DND-41 (cell line): ENCODE results near the gene ADCK1.
"Not testable (repeated sequence)": the region's sequence is repeated elsewhere in the genome, so short reads cannot be mapped to it uniquely, and the experiment has no call there.

Source experiments
- ATAC-seq: fragments of 200-7000 bp; cut with Tn5 transposase; 3 replicates; pipeline ENCODE4 v1.9.1; 2021; ENCODE audit warnings: low read depth; ENCODE audit not compliant: insufficient read depth
- DNase-seq: peaks from one replicate; pipeline ENCODE4 v3.0.0-alpha.2; 2020
- H2AFZ ChIP-seq: 2 replicates; pipeline ENCODE4 v1.6.0; 2012; ENCODE audit warnings: low read depth, low read length
- H3K27ac ChIP-seq: 2 replicates; pipeline ENCODE4 v1.5.1; 2012; ENCODE audit warnings: low read length, inconsistent platforms
- H3K27me3 ChIP-seq: fragments of 200-600 bp; sonication (generic); 2 replicates; pipeline ENCODE4 v1.6.0; 2012; ENCODE audit warnings: low read length, mild to moderate bottlenecking, inconsistent platforms; ENCODE audit not compliant: insufficient read depth, poor library complexity
- H3K36me3 ChIP-seq: 2 replicates; pipeline ENCODE4 v1.5.1; 2012; ENCODE audit warnings: low read length, inconsistent platforms; ENCODE audit not compliant: insufficient read depth
- H3K4me1 ChIP-seq: 2 replicates; pipeline ENCODE4 v1.5.1; 2012; ENCODE audit warnings: mild to moderate bottlenecking, low read length; ENCODE audit not compliant: insufficient read depth
- H3K4me2 ChIP-seq: 2 replicates; pipeline ENCODE4 v1.6.0; 2012; ENCODE audit warnings: mild to moderate bottlenecking, moderate library complexity, low read length, inconsistent platforms; ENCODE audit not compliant: insufficient read depth
- H3K4me3 ChIP-seq, 2 experiments: fragments of 200-600 bp in 1 of 2; shearing (Covaris generic) in 1 of 2; 2 replicates each; pipeline ENCODE4 v1.5.1; 2012 to 2016; ENCODE audit warnings: inconsistent platforms in 2 of 2, low read length in 2 of 2, mild to moderate bottlenecking in 2 of 2, low read depth in 1 of 2, moderate library complexity in 1 of 2
- H3K79me2 ChIP-seq: 2 replicates; pipeline ENCODE4 v1.6.0; 2012; ENCODE audit warnings: low read length, inconsistent platforms; ENCODE audit not compliant: insufficient read depth
- H3K9ac ChIP-seq: 2 replicates; pipeline ENCODE4 v1.6.0; 2012; ENCODE audit warnings: low read depth, mild to moderate bottlenecking, inconsistent platforms, low read length, moderate library complexity
- H3K9me3 ChIP-seq: 2 replicates; pipeline ENCODE4 v1.5.1; 2012; ENCODE audit warnings: low read length, moderate library complexity, mild to moderate bottlenecking, inconsistent platforms; ENCODE audit not compliant: insufficient read depth, severe bottlenecking
- H4K20me1 ChIP-seq: 2 replicates; pipeline ENCODE4 v1.6.0; 2012; ENCODE audit warnings: low read length; ENCODE audit not compliant: insufficient read depth
- EZH2 ChIP-seq: IDR thresholded peaks from 3 replicates; pipeline ENCODE4 v1.6.1; 2012; ENCODE audit warnings: borderline replicate concordance, low read depth, mild to moderate bottlenecking, moderate library complexity, low read length, inconsistent platforms; ENCODE audit not compliant: severe bottlenecking
- TF ChIP-seq, protein P1 (sequence below): IDR thresholded peaks from 2 replicates; pipeline ENCODE4 v1.5.1; 2012; ENCODE audit warnings: borderline replicate concordance, low read length, moderate library complexity, mild to moderate bottlenecking; ENCODE audit not compliant: poor library complexity, severe bottlenecking; ENCODE audit errors: extremely low read depth

The ADCK1 gene

DNA sequence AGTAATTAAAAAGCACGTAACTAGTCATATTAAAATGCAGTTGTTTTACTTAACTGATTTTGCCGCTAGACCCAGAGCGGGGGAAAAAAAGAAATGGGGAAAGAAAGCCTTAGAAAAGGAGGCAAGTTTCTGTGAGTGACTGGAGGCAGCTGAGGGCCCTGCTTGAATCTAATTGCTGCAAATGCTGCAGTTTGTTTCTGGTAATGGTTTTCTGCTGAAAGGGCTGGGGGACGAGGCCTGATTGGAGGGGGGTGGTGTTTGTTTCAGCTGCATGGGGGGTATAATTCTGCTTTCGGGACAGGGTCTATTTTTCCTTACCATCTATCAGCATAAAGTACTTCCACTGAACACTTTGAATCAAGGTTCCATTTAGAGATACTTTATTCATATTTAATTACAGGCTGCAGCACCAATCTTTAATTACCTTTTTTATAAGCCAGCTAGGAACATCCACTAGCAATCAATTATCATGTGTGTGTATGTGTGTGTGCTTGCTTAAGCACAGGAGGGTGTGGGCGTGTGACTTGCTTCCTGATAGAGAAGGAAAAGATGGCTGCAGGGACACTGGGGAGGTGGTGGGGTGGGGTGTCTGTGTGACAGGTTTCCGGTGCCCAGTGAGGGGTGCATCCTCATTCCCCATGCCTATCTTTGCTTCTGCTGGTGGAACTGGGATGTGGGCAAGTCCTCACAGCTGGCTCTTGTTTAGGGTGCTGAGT is 83.4 kb downstream of the ADCK1 start:
- H3K36me3 ChIP-seq = peaks cover 15% of the 10 kb centered on the region
- H3K9ac ChIP-seq = no peak overlapping the region
- ATAC-seq = no peak; the same call in 2 of the 3 replicates
- H3K27me3 ChIP-seq = no peaks in the 10 kb centered on the region
- no peaks in the 10 kb centered on the region for H3K9me3 ChIP-seq
- no peaks in the 10 kb centered on the region for H3K4me1 ChIP-seq
- no peak overlapping the region for H2AFZ ChIP-seq
- DNase-seq = peak; percentile 12
- H3K4me3 ChIP-seq = no peak overlapping the region
- H3K27ac ChIP-seq = no peak overlapping the region
- no peak overlapping the region for H3K4me2 ChIP-seq
- H3K79me2 ChIP-seq = no peaks in the 10 kb centered on the region
- H4K20me1 ChIP-seq = no peaks in the 10 kb centered on the region
- TF ChIP-seq, protein P1, sequence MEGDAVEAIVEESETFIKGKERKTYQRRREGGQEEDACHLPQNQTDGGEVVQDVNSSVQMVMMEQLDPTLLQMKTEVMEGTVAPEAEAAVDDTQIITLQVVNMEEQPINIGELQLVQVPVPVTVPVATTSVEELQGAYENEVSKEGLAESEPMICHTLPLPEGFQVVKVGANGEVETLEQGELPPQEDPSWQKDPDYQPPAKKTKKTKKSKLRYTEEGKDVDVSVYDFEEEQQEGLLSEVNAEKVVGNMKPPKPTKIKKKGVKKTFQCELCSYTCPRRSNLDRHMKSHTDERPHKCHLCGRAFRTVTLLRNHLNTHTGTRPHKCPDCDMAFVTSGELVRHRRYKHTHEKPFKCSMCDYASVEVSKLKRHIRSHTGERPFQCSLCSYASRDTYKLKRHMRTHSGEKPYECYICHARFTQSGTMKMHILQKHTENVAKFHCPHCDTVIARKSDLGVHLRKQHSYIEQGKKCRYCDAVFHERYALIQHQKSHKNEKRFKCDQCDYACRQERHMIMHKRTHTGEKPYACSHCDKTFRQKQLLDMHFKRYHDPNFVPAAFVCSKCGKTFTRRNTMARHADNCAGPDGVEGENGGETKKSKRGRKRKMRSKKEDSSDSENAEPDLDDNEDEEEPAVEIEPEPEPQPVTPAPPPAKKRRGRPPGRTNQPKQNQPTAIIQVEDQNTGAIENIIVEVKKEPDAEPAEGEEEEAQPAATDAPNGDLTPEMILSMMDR = no peak
- no peak for TF ChIP-seq EZH2

DNA sequence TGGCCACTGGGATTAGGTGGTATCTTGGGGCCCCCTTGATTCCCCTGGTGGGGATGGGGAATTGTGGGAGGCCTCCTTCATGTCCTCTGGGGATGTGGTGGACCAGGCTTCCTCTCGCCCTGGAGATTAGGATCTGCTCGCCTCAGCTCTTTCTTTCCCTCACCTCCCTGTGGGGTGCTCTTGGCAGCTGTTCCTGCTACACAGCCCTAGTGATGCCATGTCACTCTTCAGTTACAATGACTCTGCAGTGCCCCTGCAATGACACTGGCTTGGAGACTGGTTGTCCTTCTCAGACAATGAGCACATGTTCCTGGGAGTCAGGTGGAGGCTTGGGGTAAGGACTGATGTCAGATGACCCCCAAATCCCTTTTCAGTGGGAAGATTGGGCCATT is 83.9 kb downstream of the ADCK1 start:
- Histone ChIP-seq H3K9ac (no peak overlapping the region), H3K4me1 (no peaks in the 10 kb centered on the region), H3K4me2 (no peak overlapping the region), H3K4me3 (no peak overlapping the region), H3K27ac (no peak overlapping the region), H2AFZ (no peak overlapping the region), H3K27me3 (no peaks in the 10 kb centered on the region), H3K36me3 (peaks cover 21% of the 10 kb centered on the region), H4K20me1 (no peaks in the 10 kb centered on the region), H3K79me2 (no peaks in the 10 kb centered on the region), H3K9me3 (no peaks in the 10 kb centered on the region)
- DNase-seq = peak; percentile 32
- TF ChIP-seq EZH2 = no peak
- TF ChIP-seq, protein P1 = no peak
- peak; percentile 56 for ATAC-seq

DNA sequence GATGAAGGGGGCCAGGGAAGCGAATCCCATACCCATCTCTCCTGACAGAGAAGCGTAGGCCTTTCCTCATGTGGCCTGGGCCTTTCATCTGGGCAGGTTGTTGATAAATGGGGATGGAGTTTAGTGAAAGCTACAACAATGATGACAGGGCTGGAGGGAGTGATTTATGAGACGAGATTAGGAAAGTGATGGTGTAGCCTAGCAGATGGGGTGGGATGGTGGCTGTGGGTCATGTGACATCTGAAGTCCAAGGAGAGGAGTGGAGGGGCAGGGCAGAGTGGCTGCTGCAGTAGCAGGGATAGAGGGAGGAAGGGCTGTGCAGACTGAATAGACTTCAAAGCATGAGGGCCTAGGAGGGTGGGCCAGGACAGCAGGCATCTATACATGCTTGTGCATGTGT is 85.5 kb downstream of the ADCK1 start:
- no peak for DNase-seq
- H3K36me3 ChIP-seq = peaks cover 22% of the 10 kb centered on the region
- H3K27me3 ChIP-seq = no peaks in the 10 kb centered on the region
- no peak overlapping the region for H3K4me3 ChIP-seq
- H3K4me1 ChIP-seq = no peaks in the 10 kb centered on the region
- no peak for ATAC-seq
- no peak overlapping the region for H3K27ac ChIP-seq
- H2AFZ ChIP-seq = no peak overlapping the region
- H3K4me2 ChIP-seq = no peak overlapping the region
- no peaks in the 10 kb centered on the region for H4K20me1 ChIP-seq
- no peaks in the 10 kb centered on the region for H3K9me3 ChIP-seq
- TF ChIP-seq, protein P1 = no peak
- no peak for TF ChIP-seq EZH2
- no peak overlapping the region for H3K9ac ChIP-seq
- no peaks in the 10 kb centered on the region for H3K79me2 ChIP-seq

DNA sequence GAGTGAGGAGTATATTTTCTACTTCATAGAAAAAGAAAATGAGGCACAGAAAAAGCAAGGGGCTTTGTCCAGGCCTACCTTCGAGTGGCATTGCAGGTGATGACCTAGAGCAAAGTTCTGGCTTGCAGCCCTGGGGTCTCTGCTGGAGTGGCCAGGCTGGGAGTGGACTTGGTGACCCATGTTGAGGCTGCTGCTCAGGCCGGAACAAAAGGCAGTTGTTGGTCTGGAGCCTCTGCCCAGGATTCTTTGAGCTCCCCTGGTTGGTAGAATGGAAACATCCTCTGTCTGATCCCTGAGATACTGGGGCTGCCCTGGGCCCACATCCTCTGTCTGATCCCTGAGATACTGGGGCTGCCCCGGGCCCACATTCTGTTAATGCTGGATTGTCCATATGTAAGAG is 86.1 kb downstream of the ADCK1 start:
- Histone ChIP-seq H3K36me3 (peaks cover 22% of the 10 kb centered on the region), H3K4me3 (no peak overlapping the region)

DNA sequence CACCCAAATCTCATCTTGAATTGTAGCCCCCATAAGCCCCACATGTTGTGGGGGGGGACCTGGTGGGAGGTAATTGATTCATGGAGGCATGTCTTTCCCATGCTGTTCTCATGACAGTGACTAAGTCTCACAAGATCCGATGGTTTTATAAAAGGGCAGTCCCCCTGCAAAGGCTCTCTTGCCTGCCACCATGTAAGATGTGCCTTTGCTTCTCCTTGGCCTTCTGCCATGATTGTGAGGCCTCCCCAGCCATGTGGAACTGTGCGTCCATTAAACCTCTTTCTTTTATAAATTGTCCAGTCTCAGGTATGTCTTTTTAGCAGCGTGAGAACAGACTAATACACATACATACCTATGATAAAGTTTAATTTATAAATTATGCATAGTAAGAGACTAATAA is 89.0 kb downstream of the ADCK1 start:
- not testable (repeated sequence) for H3K27me3 ChIP-seq, H3K9me3 ChIP-seq, H3K4me1 ChIP-seq, ATAC-seq, DNase-seq, H3K27ac ChIP-seq, H3K4me2 ChIP-seq, H2AFZ ChIP-seq, H3K9ac ChIP-seq, H4K20me1 ChIP-seq, H3K79me2 ChIP-seq, H3K4me3 ChIP-seq
- H3K36me3 ChIP-seq = peaks cover 22% of the 10 kb centered on the region

More for the DNA sequence above, 86.1 kb downstream of the ADCK1 start:
- TF ChIP-seq, protein P1 = no peak
- TF ChIP-seq EZH2 = no peak
- no peaks in the 10 kb centered on the region for H4K20me1 ChIP-seq
- DNase-seq (no peak), ATAC-seq (no peak)
- no peaks in the 10 kb centered on the region for H3K4me1 ChIP-seq
- H3K9ac ChIP-seq = no peak overlapping the region
- no peaks in the 10 kb centered on the region for H3K9me3 ChIP-seq
- H3K27ac ChIP-seq = no peak overlapping the region
- no peak overlapping the region for H3K4me2 ChIP-seq
- H2AFZ ChIP-seq = no peak overlapping the region
- H3K27me3 ChIP-seq = no peaks in the 10 kb centered on the region
- H3K79me2 ChIP-seq = no peaks in the 10 kb centered on the region
